Gastrocnemius medialis (tissue), 4 donors: Measurements from ENCODE around the gene TP53AIP1.

Experiments
- CTCF ChIP-seq, 5 experiments: fragments of 450-650 bp in 3 of 5; fragments of 200-600 bp in 2 of 5; sonication (generic) in 2 of 5; IDR thresholded peaks in 4 of 5; conservative IDR thresholded peaks in 1 of 5; 1 replicate in 4 of 5; 2 replicates in 1 of 5; pipeline ENCODE4 v1.5.1; 2016 to 2019; ENCODE audit warnings: antibody characterized with exemption in 5 of 5, mild to moderate bottlenecking in 3 of 5, moderate library complexity in 3 of 5
- POLR2A ChIP-seq, 2 donors: fragments of 450-650 bp; IDR thresholded peaks; one replicate each; pipeline ENCODE4 v1.6.1; 2017; ENCODE audit warnings: antibody characterized with exemption in 2 of 2, mild to moderate bottlenecking in 2 of 2, moderate library complexity in 2 of 2

- TF ChIP-seq POLR2A (IDR thresholded peaks at IDR 0.05), result no peak
- TF ChIP-seq CTCF (IDR thresholded peaks at IDR 0.05 in 4 of 5, conservative IDR thresholded peaks at IDR 0.05 in 1 of 5), result no peak
These were observed 52.5 kb downstream of the TP53AIP1 start for GRCh38 chr11:128890216-128890542.
